OCI-LY3 (cell line): ENCODE results near the gene TSPAN14.

ENCODE experiments used
- H2AFZ ChIP-seq: fragments of 200-600, 300-600 bp; shearing (Covaris generic); 2 replicates; pipeline ENCODE4 v1.6.0; 2014; ENCODE audit warnings: antibody characterized with exemption, low read depth, low read length
- H3K27ac ChIP-seq: fragments of 200-600, 300-600 bp; sonication (generic); 2 replicates; pipeline ENCODE4 v1.5.1; 2014; ENCODE audit warnings: mild to moderate bottlenecking, low read length, moderate library complexity, mixed read lengths
- H3K27me3 ChIP-seq: fragments of 200-600, 300-600 bp; sonication (generic); 2 replicates; pipeline ENCODE4 v1.6.1; 2014; ENCODE audit warnings: low read depth, low read length, mixed read lengths
- H3K36me3 ChIP-seq: fragments of 200-600, 300-600 bp; sonication (generic); replicated peaks from 2 replicates; pipeline ENCODE3; 2014; ENCODE audit warnings: low read depth, low read length, mixed read lengths
- H3K4me1 ChIP-seq: fragments of 300-600, 200-600 bp; sonication (generic); 2 replicates; pipeline ENCODE4 v1.6.1; 2014; ENCODE audit warnings: low read length, mixed read lengths
- H3K4me2 ChIP-seq: fragments of 200-600, 300-600 bp; sonication (generic); 2 replicates; pipeline ENCODE4 v1.6.1; 2014; ENCODE audit warnings: low read length, mixed read lengths
- H3K4me3 ChIP-seq: fragments of 300-600, 200-600 bp; sonication (generic); 2 replicates; pipeline ENCODE4 v1.5.1; 2014; ENCODE audit warnings: antibody characterized with exemption, mild to moderate bottlenecking, low read length, moderate library complexity
- H3K79me2 ChIP-seq: fragments of 300-600, 200-600 bp; shearing (Covaris generic); 2 replicates; pipeline ENCODE4 v1.6.1; 2014; ENCODE audit warnings: mild to moderate bottlenecking, low read length, mixed read lengths
- H3K9ac ChIP-seq: fragments of 300-600, 200-600 bp; shearing (Covaris generic); 2 replicates; pipeline ENCODE4 v1.6.0; 2014; ENCODE audit warnings: mild to moderate bottlenecking, low read length, moderate library complexity
- H3K9me3 ChIP-seq: fragments of 200-600, 300-600 bp; shearing (Covaris generic); 2 replicates; pipeline ENCODE4 v1.6.1; 2014; ENCODE audit warnings: low read length, mixed read lengths; ENCODE audit not compliant: insufficient read depth
- H4K20me1 ChIP-seq: fragments of 200-600, 300-600 bp; sonication (generic); 2 replicates; pipeline ENCODE4 v1.6.1; 2016; ENCODE audit warnings: low read length, mixed read lengths; ENCODE audit not compliant: insufficient read depth
- CTCF ChIP-seq: fragments of 200-600, 300-600 bp; sonication (generic); IDR thresholded peaks from 2 replicates; pipeline ENCODE4 v1.5.1; 2014; ENCODE audit warnings: antibody characterized with exemption, low read length, low read depth
- EZH2phosphoT487 ChIP-seq: fragments of 200-600 bp; shearing (Covaris generic); IDR thresholded peaks from 2 replicates; pipeline ENCODE4 v1.6.1; 2018; ENCODE audit warnings: antibody characterized with exemption, mixed run types, low read depth

The TSPAN14 gene

GRCh38 chr10:80535671-80536360 is 81.7 kb downstream of the TSPAN14 start:
- Histone ChIP-seq H3K27ac (peak overlapping the region; percentile 23; the same call in 1 of the 2 replicates), H3K27me3 (no peaks in the 10 kb centered on the region), H3K36me3 (no peaks in the 10 kb centered on the region), H3K9ac (peak overlapping the region; percentile 67), H2AFZ (peak overlapping the region; percentile 75; the same call in 1 of the 2 replicates), H3K9me3 (no peaks in the 10 kb centered on the region), H4K20me1 (no peaks in the 10 kb centered on the region), H3K4me1 (peaks cover 24% of the 10 kb centered on the region), H3K4me2 (peak overlapping the region; percentile 75), H3K79me2 (no peaks in the 10 kb centered on the region), H3K4me3 (peak overlapping the region; percentile 77)
- TF ChIP-seq EZH2phosphoT487 (no peak), CTCF (peak; percentile 42)

- Histone ChIP-seq H3K9ac (peak overlapping the region; percentile 67), H3K27ac (peak overlapping the region; percentile 23; the same call in 1 of the 2 replicates), H3K36me3 (no peaks in the 10 kb centered on the region), H3K4me2 (peak overlapping the region; percentile 75), H3K27me3 (no peaks in the 10 kb centered on the region), H3K9me3 (no peaks in the 10 kb centered on the region), H2AFZ (no peak overlapping the region; the same call in 1 of the 2 replicates), H3K4me3 (peak overlapping the region; percentile 77), H4K20me1 (no peaks in the 10 kb centered on the region), H3K4me1 (peaks cover 30% of the 10 kb centered on the region), H3K79me2 (no peaks in the 10 kb centered on the region)
- no peak for TF ChIP-seq CTCF
- no peak for TF ChIP-seq EZH2phosphoT487
Observed at GRCh38 chr10:80536361-80536835, 82.3 kb downstream of the TSPAN14 start.

GRCh38 chr10:80537086-80537735 is 83.1 kb downstream of the TSPAN14 start:
- Histone ChIP-seq H3K4me2 (peak overlapping the region; percentile 75), H3K79me2 (no peaks in the 10 kb centered on the region), H3K27ac (no peak overlapping the region), H3K27me3 (no peaks in the 10 kb centered on the region), H3K4me3 (peak overlapping the region; percentile 77), H3K9ac (no peak overlapping the region), H3K36me3 (no peaks in the 10 kb centered on the region), H3K9me3 (no peaks in the 10 kb centered on the region), H3K4me1 (peaks cover 37% of the 10 kb centered on the region), H4K20me1 (no peaks in the 10 kb centered on the region), H2AFZ (no peak overlapping the region)
- TF ChIP-seq EZH2phosphoT487 (no peak), CTCF (no peak)

GRCh38 chr10:80537736-80538480 is 83.8 kb downstream of the TSPAN14 start, which contains the start of gene SH2D4B:
TSS of gene SH2D4B (plus strand) at chr10:80537902. CDS start at chr10:80538332, 430 bp downstream.
- no peak within 1 kb of the TSS for H3K27ac ChIP-seq
- no peak for TF ChIP-seq CTCF
- no peak for TF ChIP-seq EZH2phosphoT487
- H3K4me1 ChIP-seq, result peaks cover 37% of the 10 kb centered on the region
- no peaks in the 10 kb centered on the region for H3K9me3 ChIP-seq
- no peak within 1 kb of the TSS for H3K9ac ChIP-seq
- no peaks in the 10 kb centered on the region for H3K36me3 ChIP-seq
- no peak within 1 kb of the TSS for H2AFZ ChIP-seq
- no peaks in the 10 kb centered on the region for H3K27me3 ChIP-seq
- H3K4me3 ChIP-seq, result peak within 1 kb of the TSS; percentile 77
- peak within 1 kb of the TSS; percentile 75 for H3K4me2 ChIP-seq
- no peaks in the 10 kb centered on the region for H4K20me1 ChIP-seq
- no peaks in the 10 kb centered on the region for H3K79me2 ChIP-seq
